Measurements from ENCODE around the gene NRSN2. TPM values are rescaled to one million over a fixed set of nuclear protein-coding genes. Genes with fewer than 3 reads are reported as not detected.

The NRSN2 gene
- total RNA-seq, 1 donor from 2014 or later: 47.3 TPM

GRCh38 chr20:403582-403957, 56.7 kb downstream of the NRSN2 start:
- no peak overlapping the region for H3K4me3 Mint-ChIP-seq (ENCODE audit: unreplicated experiment)
- H3K9me3 Mint-ChIP-seq (ENCODE audit: unreplicated experiment): no peaks in the 10 kb centered on the region
- no peak for TF ChIP-seq CTCF (IDR thresholded peaks at IDR 0.05)
- no peak for DNase-seq (ENCODE audit: extremely low spot score, unreplicated experiment)
- peaks cover 14% of the 10 kb centered on the region for H3K4me1 Mint-ChIP-seq (ENCODE audit: unreplicated experiment)
- no peaks in the 10 kb centered on the region for H3K36me3 Mint-ChIP-seq (ENCODE audit: unreplicated experiment)
- H3K27me3 Mint-ChIP-seq (ENCODE audit: unreplicated experiment): no peaks in the 10 kb centered on the region
- H3K27ac Mint-ChIP-seq (ENCODE audit: unreplicated experiment): no peak overlapping the region

GRCh38 chr20:404088-404487, 57.2 kb downstream of the NRSN2 start:
- no peak for TF ChIP-seq CTCF (IDR thresholded peaks at IDR 0.05)
- Mint-ChIP-seq H3K27ac (ENCODE audit: unreplicated experiment) (no peak overlapping the region), H3K4me1 (ENCODE audit: unreplicated experiment) (peaks cover 17% of the 10 kb centered on the region), H3K27me3 (ENCODE audit: unreplicated experiment) (no peaks in the 10 kb centered on the region), H3K9me3 (ENCODE audit: unreplicated experiment) (no peaks in the 10 kb centered on the region), H3K36me3 (ENCODE audit: unreplicated experiment) (no peaks in the 10 kb centered on the region), H3K4me3 (ENCODE audit: unreplicated experiment) (no peak overlapping the region)
- no peak for DNase-seq (ENCODE audit: extremely low spot score, unreplicated experiment)

Other genes starting within 250 kb of the NRSN2 start
- not detected in 2 replicates for gene DEFB126, start 204.5 kb upstream of the NRSN2 start, total RNA-seq
- not detected in 2 replicates for gene DEFB127, start 189.7 kb upstream of the NRSN2 start, total RNA-seq
- not detected in 2 replicates for gene DEFB128, start 157.4 kb upstream of the NRSN2 start, total RNA-seq
- gene DEFB129, start 119.9 kb upstream of the NRSN2 start, total RNA-seq: not detected in 2 replicates
- gene DEFB132, start 89.4 kb upstream of the NRSN2 start, total RNA-seq: not detected in 2 replicates
- gene C20orf96, start 56.4 kb upstream of the NRSN2 start, total RNA-seq: 17.6 and 19.9 TPM in 2 replicates
- gene ZCCHC3, start 49.5 kb upstream of the NRSN2 start, total RNA-seq: 22.4 and 22.7 TPM in 2 replicates
- 30.8 and 31.7 TPM in 2 replicates for gene SOX12, start 21.6 kb upstream of the NRSN2 start, total RNA-seq
- 49.1 and 62.6 TPM in 2 replicates for gene TRIB3, start 33.6 kb downstream of the NRSN2 start, total RNA-seq
- 103 and 119 TPM in 2 replicates for gene RBCK1, start 61.2 kb downstream of the NRSN2 start, total RNA-seq
- 52.8 and 54.1 TPM in 2 replicates for gene TBC1D20, start 115.4 kb downstream of the NRSN2 start, total RNA-seq
- gene CSNK2A1, start 196.7 kb downstream of the NRSN2 start, total RNA-seq: 129 TPM in 2 replicates